ENCODE measurements around the gene OR1I1.

DNA sequence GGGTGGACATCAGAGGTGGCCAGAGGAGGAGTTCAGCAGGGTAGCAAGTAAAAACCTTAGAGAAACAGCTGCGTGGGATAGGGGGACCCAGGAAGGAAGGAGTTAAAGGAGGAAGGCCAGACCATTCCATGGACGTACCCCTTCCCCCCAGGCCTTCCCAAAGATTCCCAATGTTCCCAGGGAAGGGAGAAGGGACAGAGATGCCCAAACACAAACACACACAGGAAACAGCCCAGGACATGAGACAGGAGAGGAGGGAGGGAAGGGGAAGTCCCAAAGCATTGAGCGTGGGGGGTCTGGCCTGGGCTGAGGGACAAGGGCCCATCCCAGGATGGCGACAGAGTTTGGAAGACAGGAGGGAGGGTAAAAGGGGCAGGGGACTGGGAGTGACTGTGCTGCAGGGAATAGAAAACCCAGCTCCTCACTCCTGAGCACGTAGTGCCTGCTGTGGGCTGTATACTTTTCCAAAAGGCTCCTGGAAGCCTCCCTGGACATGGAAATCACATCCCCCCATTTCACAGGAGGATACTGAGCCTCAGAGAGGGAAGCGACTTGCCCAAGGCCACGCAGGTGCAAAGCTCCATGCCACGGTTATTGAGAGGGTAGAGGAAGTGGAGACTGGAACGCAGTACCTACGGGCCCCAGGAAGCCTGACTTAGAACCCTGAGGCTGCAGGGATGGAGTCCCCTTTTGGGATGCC is 26.3 kb downstream of the OR1I1 start:
- TF ChIP-seq, protein P1, sequence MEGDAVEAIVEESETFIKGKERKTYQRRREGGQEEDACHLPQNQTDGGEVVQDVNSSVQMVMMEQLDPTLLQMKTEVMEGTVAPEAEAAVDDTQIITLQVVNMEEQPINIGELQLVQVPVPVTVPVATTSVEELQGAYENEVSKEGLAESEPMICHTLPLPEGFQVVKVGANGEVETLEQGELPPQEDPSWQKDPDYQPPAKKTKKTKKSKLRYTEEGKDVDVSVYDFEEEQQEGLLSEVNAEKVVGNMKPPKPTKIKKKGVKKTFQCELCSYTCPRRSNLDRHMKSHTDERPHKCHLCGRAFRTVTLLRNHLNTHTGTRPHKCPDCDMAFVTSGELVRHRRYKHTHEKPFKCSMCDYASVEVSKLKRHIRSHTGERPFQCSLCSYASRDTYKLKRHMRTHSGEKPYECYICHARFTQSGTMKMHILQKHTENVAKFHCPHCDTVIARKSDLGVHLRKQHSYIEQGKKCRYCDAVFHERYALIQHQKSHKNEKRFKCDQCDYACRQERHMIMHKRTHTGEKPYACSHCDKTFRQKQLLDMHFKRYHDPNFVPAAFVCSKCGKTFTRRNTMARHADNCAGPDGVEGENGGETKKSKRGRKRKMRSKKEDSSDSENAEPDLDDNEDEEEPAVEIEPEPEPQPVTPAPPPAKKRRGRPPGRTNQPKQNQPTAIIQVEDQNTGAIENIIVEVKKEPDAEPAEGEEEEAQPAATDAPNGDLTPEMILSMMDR (IDR thresholded peaks at IDR 0.05; ENCODE audit: borderline replicate concordance, extremely low read depth, low read length, poor library complexity, severe bottlenecking), result no peak
- no peak for TF ChIP-seq EZH2 (IDR thresholded peaks at IDR 0.05; ENCODE audit: borderline replicate concordance, low read depth, low read length, severe bottlenecking)
